GM19438 (cell line): ENCODE results near the gene ADRA2B.

ENCODE experiments used
- ATAC-seq: cut with Tn5 transposase; IDR thresholded peaks from one replicate; pipeline ENCODE4 v1.9.1; 2021; ENCODE audit warnings: low read depth; ENCODE audit not compliant: unreplicated experiment

Gene ADRA2B

DNA sequence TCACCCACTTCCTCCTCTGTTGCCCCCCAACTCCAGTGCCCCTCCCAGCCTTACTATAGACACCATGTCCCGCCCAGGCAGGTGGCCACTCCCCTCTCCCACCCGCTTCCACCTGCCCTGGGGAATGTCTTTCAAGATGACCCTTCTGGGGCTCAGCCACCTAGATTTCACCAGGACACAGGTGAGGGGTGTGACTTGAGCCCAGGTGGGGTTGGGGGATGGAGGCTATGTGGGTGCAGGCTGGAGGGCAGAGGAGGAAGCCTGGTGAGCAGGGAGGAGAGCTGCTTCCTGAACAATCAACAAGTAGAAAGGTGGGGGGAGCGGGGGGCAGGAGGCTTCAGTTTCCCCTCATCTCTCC, 8.7 kb downstream of the ADRA2B start:
- no peak for ATAC-seq

DNA sequence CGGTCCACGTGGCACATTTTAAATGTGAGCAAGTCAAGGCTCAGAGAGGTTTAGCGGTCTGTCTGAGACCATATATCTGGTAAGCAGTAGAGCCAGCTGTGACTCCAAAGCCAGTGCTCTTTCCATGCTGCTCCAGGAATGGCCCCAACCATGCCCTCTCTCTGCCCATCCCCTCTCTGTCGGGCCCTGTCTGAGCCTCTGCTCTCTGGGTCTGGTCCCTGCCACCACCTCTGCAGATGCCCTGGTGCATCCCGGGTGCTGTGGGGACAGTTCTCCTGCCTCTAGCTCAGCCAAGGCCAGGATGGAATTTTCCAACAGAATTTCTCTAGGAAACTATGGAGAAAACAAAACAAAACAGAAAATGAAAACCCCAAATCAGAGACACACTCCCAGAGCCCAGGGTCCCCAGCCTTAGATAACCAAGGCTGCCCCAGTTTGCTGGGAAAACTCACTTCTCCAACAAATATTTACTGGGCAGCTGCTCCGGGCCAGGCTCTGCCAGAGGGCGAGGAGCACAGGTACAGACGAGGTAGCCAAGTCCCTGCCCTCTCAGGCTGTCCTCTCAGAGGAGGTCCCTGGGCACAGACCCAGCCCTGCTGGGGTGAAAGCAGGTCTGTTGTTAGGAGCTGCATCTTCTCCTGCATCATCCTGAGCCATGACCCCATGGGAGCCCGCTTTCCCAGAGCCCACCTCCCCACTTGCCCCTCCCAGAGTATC, 9.2 kb downstream of the ADRA2B start:
- ATAC-seq, result no peak

DNA sequence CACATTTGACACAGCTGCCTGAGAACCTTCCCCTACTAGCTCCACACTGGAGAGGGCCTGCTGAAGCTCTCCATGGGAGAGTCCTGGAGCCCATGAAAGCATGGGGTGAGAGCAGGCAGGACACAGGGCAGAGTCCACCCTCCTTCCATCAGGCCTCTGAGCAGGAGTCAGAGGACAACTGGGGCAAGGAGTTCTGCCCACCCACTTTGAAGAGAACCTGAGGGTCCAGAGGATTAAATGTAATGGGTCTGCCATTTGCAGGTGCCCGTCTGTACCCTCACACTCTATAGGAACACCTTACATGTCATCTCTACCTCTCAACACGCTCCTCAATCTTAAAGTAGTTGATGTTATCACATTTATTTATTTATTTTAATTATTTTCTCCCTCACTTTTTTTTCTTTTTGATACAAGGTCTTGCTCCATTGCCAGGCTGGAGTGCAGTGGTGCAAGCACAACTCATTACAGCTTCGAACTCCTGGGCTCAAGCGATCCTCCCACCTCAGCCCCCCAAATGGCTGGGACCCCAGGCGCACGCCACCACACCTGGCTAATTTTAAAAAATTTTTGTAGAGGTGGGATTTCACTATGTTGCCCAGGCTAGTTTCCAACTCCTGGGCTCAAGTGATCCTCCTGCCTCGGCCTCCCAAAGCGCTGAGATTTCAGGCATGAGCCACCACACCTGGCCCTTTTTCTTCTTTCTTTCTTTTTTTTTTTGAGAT, 10.2 kb downstream of the ADRA2B start:
- no peak for ATAC-seq

DNA sequence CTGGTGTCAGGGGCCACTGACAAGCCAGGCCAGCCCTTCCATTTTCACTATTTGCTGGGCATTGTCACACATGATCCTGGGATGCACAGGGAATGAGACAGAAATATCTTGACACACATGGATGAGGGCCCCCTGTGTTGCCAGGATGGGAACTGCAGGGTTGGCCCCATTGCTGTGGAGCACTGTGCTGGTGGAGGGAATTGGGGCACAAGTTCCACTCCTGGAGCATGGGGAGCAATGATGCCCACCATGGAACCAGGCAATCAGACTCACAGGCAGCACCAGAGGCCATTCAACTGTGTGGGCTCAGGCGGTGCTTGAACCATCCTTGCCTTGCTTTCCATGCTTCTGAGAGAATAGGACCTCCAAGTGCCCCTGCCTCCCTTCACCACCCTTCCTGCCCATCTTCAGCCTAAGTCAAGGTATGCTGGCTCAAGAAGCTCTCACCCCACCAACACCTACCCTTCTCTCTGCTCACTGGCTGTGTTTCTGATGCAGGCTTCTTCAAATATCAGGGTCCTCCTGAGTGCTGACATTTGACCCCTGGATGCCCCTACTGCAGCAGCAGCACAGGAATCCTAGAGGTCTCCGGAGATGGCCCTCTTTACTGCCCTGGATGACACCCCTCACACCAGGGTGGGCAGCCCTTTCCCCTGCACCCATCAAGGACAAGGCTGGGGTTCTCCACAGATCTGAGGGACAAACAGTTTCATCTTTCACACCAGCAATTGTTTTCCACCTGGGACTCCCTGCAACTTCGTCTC, 11.0 kb downstream of the ADRA2B start:
- ATAC-seq, result no peak

DNA sequence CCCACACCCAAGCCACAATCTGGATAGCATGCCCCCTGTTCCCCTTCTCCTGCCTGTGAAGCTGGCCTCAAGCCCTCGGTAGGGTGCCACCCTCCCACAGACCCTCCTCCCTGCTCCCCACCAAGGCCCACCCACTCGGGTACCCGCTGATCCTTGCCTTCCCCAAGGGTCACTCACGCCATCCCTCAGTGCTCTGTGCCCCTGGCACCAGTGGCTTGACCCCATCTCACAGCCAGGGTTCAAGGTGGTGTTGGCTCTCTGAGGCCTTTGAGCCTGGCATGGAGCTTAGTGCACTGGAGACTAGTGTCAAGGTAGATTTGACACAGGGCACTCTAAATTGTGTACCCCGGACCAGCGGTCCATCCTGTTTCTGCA, 11.9 kb downstream of the ADRA2B start:
- ATAC-seq, result no peak

DNA sequence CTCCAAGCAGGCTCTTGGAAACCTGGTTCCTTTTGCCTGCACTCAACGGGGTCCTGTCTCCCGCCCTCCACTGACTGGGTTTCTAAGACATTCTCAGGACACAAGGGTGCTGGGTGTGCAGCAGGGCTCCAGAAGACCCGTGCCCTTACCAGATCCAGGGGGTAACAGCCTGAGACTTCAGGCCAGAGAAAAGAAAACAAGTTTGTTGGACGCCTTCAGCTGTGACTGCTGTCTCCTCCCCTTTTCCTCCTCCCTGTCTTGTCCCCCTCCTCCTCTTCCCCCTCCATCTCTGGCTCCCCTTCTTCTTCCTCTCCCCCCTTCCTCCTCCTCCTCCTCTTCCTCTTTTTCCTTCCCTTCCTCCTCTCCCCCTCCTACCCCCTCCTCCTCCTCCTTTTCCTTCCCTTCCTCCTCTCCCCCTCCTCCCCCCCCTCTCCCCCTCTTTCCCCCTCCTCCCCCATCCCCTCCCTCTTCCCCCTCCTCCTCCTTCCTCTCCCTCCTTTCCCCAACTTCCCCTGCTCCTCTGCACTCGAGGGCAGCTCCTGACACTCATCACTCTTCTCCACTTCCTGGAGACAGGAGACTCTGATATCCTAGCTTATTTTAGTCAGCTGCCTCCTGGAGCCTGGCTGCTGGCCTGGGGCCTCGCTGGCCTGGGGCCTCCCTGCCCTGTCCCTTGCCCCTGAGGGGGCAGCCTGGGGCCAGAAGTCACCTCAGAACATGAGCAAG, 12.4 kb downstream of the ADRA2B start:
- no peak for ATAC-seq

DNA sequence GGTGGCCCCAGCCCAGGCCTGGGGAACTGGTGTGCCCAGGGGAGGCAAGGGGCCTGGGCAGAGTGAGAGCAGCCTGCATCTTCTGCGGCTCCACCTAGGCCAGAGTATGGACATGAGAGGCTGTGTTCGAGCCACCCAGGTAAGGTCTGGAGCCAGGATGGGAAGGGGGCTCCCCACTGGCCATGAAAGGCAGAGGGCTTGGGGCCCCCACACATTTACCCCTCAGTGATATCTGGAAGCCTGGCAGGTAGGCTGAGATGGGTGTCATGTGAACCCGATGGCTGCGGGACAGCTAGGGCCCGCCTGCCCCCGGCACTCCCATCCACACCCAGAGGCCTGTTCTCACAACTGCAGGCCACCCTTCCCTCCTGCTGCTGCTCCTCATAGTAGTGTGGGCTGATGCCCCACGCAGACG, 13.2 kb downstream of the ADRA2B start:
- ATAC-seq, result no peak

DNA sequence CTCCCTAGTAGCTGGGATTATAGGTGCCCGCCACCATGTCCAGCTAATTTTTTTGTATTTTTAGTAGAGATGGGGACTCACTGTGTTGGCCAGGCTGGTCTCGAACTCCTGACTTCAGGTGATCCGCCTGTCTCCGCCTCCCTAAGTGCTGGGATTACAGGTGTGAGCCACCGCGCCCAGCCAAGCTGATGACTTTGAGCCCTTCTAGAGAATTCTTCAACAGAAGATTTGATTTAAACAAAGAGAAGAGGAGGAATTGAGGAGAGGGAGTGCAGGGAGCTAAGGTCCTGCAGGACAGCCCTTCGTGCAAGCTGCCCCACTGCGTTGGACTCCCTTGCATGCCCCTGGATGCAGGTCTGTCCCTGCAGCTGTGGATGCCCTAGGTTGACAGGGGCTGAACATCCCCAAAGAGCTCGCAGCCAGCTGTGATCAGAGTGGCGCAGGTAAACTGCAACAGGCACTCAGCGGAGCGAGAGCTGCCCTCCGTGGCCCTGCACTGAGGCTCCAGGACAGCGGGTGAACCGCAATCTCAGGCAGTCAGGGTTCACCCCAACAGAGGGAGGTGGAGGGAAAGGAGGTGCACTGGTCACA, 13.7 kb downstream of the ADRA2B start:
- no peak for ATAC-seq

DNA sequence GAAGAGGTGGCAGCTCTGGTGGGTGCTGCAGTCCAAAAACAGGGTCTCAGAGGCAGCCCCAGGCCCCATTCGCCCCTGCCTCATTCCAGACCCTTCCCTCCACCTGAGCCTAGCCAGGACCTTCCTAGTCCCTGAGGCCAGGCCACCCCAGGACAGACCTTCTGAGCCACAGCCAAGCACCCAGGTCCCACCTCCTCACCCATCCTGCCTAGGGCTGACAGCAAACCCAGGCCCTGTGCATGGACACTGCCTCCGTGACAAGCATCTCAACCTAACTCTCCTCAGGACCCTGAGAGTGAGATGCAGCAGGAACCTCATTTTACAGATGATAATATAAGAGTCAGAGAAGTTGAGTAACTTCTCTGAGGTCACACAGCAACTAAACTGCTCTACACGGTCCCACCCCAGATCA, 15.5 kb downstream of the ADRA2B start:
- ATAC-seq, result no peak

DNA sequence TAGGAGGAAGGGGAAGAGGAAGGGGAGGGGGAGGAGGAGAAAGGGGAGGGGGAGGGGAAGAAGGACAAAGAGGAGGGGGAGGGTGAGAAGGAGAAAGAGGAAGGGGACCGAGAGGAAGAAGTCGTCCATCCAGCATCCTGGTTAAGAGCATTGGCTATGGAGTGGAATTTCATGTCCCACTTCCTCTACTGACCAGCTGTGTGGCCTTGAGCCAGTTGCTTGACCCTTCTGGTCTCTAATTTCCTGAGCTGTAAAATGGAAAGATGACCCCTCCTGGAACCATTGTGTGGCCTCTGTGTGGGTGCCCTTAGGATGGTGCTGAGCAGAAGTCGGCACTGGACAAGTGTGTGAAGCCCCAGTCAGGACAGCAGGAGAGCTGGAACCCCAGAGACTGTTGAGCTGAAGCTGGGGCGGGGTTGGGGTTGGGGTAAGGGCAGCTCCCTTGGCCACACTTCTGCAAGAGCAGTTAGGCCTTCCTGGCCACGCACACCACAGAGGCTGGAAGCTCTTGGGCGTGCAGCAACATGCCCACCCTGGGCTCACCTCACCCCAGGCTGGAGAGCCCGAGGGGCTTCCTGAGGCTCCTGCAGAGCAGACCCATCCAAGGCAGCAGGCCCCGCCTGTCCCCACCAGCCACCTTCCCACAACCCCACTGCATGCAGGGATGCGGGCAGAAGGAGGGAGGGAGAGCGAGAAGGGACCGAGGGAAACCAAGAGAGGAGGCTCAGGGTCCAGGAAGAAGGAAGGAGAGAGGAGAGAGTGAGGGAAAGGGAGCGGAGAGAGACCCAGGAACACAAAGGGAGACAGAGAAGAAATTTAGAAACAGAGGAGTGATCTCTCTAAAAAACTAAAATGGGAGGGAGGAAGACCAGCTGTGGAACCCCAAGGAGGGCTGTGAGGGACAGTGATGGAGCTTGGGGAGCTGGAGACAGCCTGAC, 16.2 kb downstream of the ADRA2B start:
- ATAC-seq, result no peak

DNA sequence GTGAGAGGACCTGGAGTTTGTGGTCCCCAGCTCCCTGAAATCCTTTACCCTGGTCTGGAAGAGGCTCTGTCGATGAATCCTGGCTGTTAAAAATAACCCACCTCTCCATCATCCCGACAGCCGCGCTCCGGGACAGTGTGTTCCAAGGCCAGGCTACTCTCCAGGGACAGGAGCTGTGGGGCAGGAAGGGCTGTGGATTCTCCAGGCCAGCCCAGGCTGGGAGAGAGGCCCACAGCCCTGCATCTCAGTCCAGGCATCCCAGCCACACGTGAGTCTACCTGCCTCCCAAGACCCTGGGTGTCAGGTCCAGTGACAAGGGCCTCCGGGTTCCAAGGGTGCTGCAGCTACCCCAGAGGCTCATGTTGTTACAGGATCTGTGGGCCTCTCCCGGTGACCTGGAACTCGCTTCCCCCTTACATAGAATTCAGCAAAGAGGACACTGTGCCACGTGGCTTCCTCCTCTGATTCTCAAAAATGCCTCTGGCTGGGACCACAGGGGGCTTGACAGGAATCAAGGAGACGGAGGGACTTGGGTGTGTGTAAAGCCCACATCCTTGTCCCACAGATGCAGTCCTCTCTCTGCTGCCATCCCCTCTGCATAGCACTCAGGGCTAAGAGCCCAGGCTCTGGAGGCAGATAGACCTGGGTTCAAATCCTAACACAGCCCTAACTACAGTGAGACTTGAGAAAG, 17.3 kb downstream of the ADRA2B start:
- ATAC-seq, result no peak

DNA sequence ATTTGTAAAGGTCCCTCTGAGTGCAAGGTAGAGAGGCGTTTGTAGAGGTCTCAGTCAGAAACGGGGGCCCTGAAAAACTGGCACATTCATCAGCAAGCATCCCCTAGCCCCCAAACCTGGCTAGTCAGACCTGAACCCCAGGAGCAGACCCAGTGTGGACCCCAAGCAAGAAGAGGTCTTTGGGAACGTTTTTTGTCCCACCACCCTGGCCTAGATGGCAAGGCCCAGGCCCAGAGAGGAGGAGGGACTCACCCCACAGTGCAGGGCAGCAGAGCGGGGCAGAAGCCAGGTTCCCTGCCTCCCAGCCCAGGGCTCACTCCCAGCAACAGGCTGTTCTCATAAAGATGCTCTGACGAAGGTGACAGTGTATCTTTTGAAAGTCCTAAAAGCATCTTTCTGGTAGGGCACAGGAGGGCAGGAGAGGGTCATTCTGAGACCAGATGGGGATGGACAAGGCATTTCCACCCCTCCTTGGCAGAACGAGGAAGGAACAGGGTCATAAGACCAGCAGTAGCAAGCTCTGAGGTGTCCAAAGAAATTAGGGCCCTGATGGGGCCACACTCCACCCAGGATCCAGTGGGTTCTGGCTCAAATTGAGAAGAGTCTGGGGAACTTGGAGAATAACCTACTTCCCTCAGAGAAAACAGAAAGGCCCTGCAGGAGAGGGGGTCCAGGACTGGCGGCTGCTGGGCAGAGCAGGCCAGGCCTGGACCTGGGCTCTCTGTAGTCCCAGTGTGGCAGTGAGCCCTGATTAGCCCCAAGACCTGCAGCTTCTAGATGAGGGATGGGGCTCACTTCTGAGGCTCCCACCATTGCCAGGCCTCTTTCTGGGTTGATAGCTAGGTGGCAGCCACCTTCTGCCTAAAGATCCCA, 18.2 kb downstream of the ADRA2B start:
- no peak for ATAC-seq

DNA sequence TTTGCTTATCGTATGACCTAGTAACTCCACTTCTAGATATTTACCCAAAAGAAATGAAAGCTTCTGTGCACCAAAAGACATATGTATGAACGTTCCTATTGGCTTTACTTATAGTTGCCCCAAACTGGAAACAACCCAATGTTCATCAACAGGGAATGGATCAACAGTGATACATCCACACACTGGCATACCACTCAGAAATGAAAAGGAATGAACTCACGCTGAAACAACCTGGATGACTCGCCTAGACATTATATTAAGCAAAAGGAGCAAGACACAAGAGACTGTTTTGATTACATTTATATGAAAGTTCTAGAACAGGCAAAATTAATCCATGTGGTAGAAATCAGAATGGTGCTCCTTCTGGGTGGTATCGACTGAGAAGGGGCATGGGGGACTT, 18.9 kb downstream of the ADRA2B start:
- ATAC-seq, result no peak

DNA sequence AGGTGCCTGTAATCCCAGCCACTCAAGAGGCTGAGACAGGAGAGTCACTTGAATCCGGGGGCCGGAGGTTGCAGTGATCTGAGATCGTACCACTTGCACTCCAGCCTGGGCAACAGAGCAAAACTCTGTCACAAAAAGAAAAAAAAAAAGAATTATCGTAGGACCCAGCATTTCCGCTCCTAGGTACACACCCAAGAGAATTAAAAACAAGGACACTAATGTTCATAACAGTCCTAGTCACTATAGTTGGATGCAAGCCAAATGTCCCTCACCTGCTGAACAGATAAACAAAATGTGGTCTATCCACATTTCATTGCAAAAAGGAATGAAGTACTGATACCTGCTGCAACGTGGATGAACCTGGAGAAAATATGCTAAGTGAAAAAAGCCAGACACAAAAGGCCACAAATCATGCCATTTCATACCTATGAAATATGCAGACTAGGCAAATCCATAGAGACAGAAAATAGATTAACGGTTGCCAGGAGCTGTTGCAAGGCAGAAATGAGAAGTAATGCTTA, 21.2 kb downstream of the ADRA2B start:
- no peak for ATAC-seq

DNA sequence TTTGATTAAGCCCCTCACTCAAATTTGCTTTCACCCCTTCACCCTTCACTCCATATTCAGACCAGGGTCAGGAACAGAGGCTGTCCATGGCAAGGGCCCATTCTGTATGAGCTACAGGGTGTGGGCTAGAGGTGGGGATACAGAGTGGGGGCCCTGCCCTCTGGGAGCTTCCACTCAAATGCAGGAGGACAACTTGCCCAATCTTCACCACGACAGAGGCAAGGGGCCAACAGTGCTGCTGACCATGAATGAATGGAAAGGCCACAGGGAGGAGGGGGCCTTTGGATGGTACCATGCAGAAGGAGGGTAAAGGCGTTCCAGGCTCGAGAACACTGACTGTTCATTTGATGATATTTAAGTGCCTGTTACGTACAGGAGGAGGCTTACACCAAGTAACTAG, 22.8 kb downstream of the ADRA2B start:
- no peak for ATAC-seq

DNA sequence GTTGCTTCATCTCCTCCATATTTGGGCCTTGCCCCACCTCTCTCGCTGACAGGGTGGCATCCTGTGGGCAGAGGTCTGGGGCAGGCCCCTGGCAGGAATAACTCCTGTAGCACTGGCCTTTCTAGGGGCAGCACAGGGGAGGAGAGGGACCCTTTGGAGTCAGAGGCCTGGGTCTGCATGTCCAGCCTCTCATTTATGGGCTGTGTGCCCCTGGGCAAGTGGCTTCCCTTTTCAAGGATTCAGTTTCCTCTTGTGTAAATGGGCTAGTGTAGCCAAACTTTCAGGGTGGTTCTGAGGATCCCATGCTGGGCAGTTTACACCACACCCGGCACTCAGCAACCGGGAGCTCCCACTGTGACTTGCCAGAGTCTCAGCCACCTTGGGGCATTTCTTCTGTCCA, 23.4 kb downstream of the ADRA2B start:
- ATAC-seq, result no peak

DNA sequence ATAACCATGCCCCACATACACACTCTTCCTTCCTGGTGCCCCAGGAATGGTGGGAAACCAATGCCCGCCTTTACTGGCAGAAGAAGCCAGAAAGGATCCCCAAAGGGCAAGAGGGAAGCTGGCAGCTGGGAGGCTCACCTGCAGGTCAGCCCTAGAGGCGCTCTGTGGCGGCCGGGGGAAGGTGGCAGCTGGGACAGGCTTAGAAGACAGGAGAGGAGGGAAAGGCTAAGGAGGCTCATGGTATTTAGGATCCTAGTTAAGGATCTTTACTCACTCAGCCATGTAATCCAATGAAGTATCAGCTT, 23.8 kb downstream of the ADRA2B start:
- no peak for ATAC-seq
